Activated naive CD4-positive, alpha-beta T cell treated with anti-CD3 and anti-CD28 coated beads for 36 hours (primary cell): ENCODE measurements around the gene CLASP2. TPM values are rescaled to one million over a fixed set of nuclear protein-coding genes. Genes with fewer than 3 reads are reported as not detected.
A peak's percentile ranks its signal among the peaks of the same experiment; 100 is the strongest.

ENCODE experiments used
- CTCF ChIA-PET: fragments of 350-600 bp; sonication (Branson Sonifier 250); formaldehyde crosslinking; loops from one replicate; lab custom pipeline; 2021; ENCODE audit warnings: antibody characterized with exemption; lab: Charles Lee
- DNase-seq: peaks from one replicate; pipeline ENCODE4 v3.0.0-alpha.2; 2020
- H3K27ac Mint-ChIP-seq: one replicate; pipeline ENCODE4 v1.8.0; 2021; ENCODE audit warnings: mild to moderate bottlenecking, mixed read lengths
- H3K27me3 Mint-ChIP-seq: one replicate; pipeline ENCODE4 v1.8.0; 2021; ENCODE audit warnings: low read depth, mixed read lengths
- H3K36me3 Mint-ChIP-seq: one replicate; pipeline ENCODE4 v1.8.0; 2021; ENCODE audit warnings: low read depth, mixed read lengths
- H3K4me1 Mint-ChIP-seq: one replicate; pipeline ENCODE4 v1.8.0; 2021; ENCODE audit warnings: low read depth, mixed read lengths
- H3K4me3 Mint-ChIP-seq: one replicate; pipeline ENCODE4 v1.8.0; 2021; ENCODE audit warnings: mild to moderate bottlenecking, moderate library complexity, mixed read lengths
- H3K9me3 Mint-ChIP-seq: one replicate; pipeline ENCODE4 v1.8.0; 2021; ENCODE audit warnings: mixed read lengths
- intact Hi-C: fragments of 100-400 bp; cut with micrococcal nuclease; formaldehyde crosslinking; loops from one replicate; pipeline ENCODE4 v1.15.1; 2023
- total RNA-seq, 2 experiments: library from RNA; stranded (reverse); gene quantifications; one replicate each; pipeline ENCODE4 v1.2.3, GENCODE V29; 2021

Gene CLASP2
- total RNA-seq, 2 experiments from 2014 or later, result 40.4 to 41.4 TPM

- H3K9me3 Mint-ChIP-seq, result no peaks in the 10 kb centered on the region
- no peak overlapping the region for H3K27ac Mint-ChIP-seq
- DNase-seq, result no peak
- no peaks in the 10 kb centered on the region for H3K36me3 Mint-ChIP-seq
- peaks cover 3% of the 10 kb centered on the region for H3K27me3 Mint-ChIP-seq
- CTCF ChIA-PET, result interaction anchor here (0.7 to 0.9 kb wide), 2 partner anchors 51 to 89 kb away, joined by 3 to 4 read pairs; no protein-coding TSS in a partner anchor
- peaks cover 2% of the 10 kb centered on the region for H3K4me1 Mint-ChIP-seq
- intact Hi-C loops, result no loop called here
- H3K4me3 Mint-ChIP-seq, result no peak overlapping the region
Measured at GRCh38 chr3:33722626-33723370, 4.7 kb upstream of the CLASP2 start.

DNA sequence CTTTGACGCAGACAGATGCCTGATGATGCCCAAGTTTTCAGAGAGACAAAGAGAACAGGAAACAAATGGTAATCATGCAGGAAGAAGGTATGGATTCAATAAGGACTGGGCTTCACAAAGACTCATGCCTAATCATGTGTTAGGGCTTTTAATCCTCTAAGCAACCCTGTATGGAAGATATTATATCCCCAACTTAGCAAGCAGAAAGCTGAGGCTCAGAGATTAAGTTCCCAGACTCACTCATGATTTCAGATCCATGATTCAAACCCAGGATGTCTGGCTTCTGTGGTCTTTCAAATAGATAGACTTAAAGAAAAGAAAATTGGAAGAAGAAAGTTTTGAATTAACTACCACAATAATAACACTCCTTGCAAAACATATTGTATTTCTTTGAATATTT is 4.1 kb upstream of the CLASP2 start:
- CTCF ChIA-PET, result interaction anchor here (0.9 kb wide), 1 partner anchor 89 kb away, joined by 4 read pairs; no protein-coding TSS in a partner anchor
- DNase-seq, result no peak
- peaks cover 2% of the 10 kb centered on the region for H3K4me1 Mint-ChIP-seq

DNA sequence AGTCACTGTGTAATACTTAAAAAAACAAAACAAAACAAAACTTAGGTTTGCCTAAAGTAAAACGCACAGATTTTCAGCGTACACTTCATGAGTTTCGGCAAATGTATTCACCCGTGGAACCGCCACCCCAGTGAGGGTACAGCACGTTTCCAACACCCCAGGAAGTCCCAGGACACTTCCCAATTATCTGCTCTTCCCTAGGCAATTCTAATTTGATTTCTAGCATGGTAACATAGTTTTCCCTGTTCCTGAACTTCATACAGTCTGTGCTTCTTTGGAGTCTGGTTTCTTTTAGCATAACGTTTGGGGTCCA is 497 bp upstream of the CLASP2 start:
- H3K4me3 Mint-ChIP-seq, result peak overlapping the region; percentile 86
- CTCF ChIA-PET, result interaction anchor here (0.6 kb wide), 1 partner anchor 58 kb away, joined by 3 read pairs; no protein-coding TSS in a partner anchor
- H3K9me3 Mint-ChIP-seq, result no peaks in the 10 kb centered on the region
- H3K27ac Mint-ChIP-seq, result peak overlapping the region; percentile 91
- no peak for DNase-seq
- no peaks in the 10 kb centered on the region for H3K27me3 Mint-ChIP-seq
- no peaks in the 10 kb centered on the region for H3K36me3 Mint-ChIP-seq
- peaks cover 10% of the 10 kb centered on the region for H3K4me1 Mint-ChIP-seq
- intact Hi-C loops, result loop anchor here (1.0 to 5.0 kb wide), 4 partner anchors 80 to 604 kb away; partner anchors contain the start of genes CRTAP, PDCD6IP and UBP1

More for the DNA sequence above, 4.1 kb upstream of the CLASP2 start:
- H3K27ac Mint-ChIP-seq, result no peak overlapping the region
- no peak overlapping the region for H3K4me3 Mint-ChIP-seq
- H3K27me3 Mint-ChIP-seq, result peaks cover 3% of the 10 kb centered on the region
- H3K9me3 Mint-ChIP-seq, result no peaks in the 10 kb centered on the region
- no peaks in the 10 kb centered on the region for H3K36me3 Mint-ChIP-seq
- intact Hi-C loops, result no loop called here

GRCh38 chr3:33717616-33717865 is 513 bp downstream of the CLASP2 start:
- Mint-ChIP-seq H3K4me1 (peaks cover 10% of the 10 kb centered on the region), H3K36me3 (no peaks in the 10 kb centered on the region), H3K27me3 (no peaks in the 10 kb centered on the region), H3K9me3 (no peaks in the 10 kb centered on the region), H3K27ac (peak overlapping the region; percentile 37), H3K4me3 (peak overlapping the region; percentile 86)
- peak; percentile 60 for DNase-seq
- intact Hi-C loops, result loop anchor here (1.0 to 5.0 kb wide), 4 partner anchors 70 to 767 kb away; partner anchors contain the start of gene CCR4
- CTCF ChIA-PET, result interaction anchor here (1.6 kb wide), 1 partner anchor 73 kb away, joined by 3 read pairs; no protein-coding TSS in a partner anchor

DNA sequence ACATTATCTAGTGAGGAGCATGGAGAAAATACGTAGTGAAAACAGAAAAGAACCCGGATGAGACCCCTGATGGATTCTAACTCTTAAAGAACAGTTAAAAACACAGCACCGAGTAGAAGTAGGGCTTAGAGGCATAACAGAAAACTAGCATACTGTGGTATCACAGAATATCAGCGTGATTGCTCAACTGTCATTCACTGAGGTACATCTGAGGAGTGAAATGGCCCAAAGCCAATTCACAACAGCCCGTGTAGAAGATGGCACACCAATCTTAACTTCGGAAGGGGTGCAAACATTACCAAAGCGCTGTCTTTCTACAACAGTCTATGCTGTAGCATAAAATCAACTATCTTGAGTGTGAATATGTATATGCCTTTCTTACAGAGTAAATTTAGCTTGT is 1.8 kb downstream of the CLASP2 start:
- Mint-ChIP-seq H3K27ac (no peak overlapping the region), H3K4me3 (no peak overlapping the region), H3K36me3 (peaks cover 8% of the 10 kb centered on the region), H3K4me1 (peaks cover 19% of the 10 kb centered on the region), H3K9me3 (no peaks in the 10 kb centered on the region), H3K27me3 (no peaks in the 10 kb centered on the region)
- intact Hi-C loops, result loop anchor here (1.0 to 5.0 kb wide), 5 partner anchors 57 to 765 kb away; partner anchors contain the start of gene CCR4
- CTCF ChIA-PET, result interaction anchor here (0.6 to 2.2 kb wide), 4 partner anchors 22 to 1044 kb away, joined by 3 to 7 read pairs (median 7); no protein-coding TSS in a partner anchor
- no peak for DNase-seq

- Mint-ChIP-seq H3K27ac (no peak overlapping the region), H3K4me3 (no peak overlapping the region), H3K9me3 (peaks cover 2% of the 10 kb centered on the region), H3K27me3 (no peaks in the 10 kb centered on the region), H3K4me1 (peaks cover 26% of the 10 kb centered on the region), H3K36me3 (peaks cover 17% of the 10 kb centered on the region)
- intact Hi-C loops, result no loop called here
- CTCF ChIA-PET, result interaction anchor here (0.6 kb wide), 1 partner anchor 1425 kb away, joined by 4 read pairs; no protein-coding TSS in a partner anchor
- DNase-seq, result no peak
Measured at GRCh38 chr3:33711100-33711499, 7.0 kb downstream of the CLASP2 start.

DNA sequence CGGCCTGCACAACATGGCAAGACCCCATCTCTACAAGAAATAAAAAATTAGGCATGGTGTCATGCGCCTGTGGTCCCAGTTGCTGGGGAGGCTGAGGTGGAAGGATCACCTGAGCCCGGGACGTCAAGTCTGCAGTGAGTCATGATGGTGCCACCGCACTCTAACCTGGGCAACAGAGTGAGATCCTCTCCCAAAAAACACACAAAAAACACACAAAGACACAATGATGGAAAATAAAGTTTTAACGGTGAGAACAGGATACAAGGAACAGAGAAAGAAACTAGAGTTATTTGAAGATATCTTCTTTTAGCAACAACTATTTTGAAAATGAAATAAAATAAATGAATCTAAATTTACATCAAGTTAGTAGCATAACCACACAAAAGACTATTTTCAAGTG is 12.0 kb downstream of the CLASP2 start:
- Mint-ChIP-seq H3K9me3 (peaks cover 32% of the 10 kb centered on the region), H3K27ac (no peak overlapping the region), H3K4me3 (no peak overlapping the region), H3K36me3 (peaks cover 36% of the 10 kb centered on the region), H3K27me3 (no peaks in the 10 kb centered on the region), H3K4me1 (peaks cover 20% of the 10 kb centered on the region)
- DNase-seq, result no peak
- intact Hi-C loops, result no loop called here
- CTCF ChIA-PET, result no interaction called here

DNA sequence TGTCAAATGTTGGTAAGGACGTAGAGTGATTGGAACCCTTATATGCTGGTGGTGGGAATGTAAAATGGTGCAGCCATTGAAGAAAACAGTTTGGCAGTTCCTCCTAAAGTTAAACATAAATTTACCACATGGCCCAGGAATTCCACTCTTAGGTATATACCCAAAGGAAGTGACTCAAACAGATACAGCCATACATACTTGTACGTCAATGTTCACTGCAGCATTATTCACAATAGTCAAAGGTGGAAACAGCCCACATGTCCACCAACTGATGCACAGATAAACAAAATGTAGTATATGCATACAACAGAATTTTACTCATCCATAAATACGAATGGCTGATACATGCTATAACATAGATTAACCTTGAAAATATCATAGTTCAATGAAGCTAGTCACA is 13.2 kb downstream of the CLASP2 start:
- Mint-ChIP-seq H3K4me3 (no peak overlapping the region), H3K36me3 (peaks cover 39% of the 10 kb centered on the region), H3K27ac (no peak overlapping the region), H3K9me3 (peaks cover 34% of the 10 kb centered on the region), H3K27me3 (no peaks in the 10 kb centered on the region), H3K4me1 (peaks cover 20% of the 10 kb centered on the region)
- DNase-seq, result no peak
- CTCF ChIA-PET, result interaction anchor here (0.6 kb wide), 1 partner anchor 573 kb away, joined by 3 read pairs; no protein-coding TSS in a partner anchor
- intact Hi-C loops, result no loop called here

GRCh38 chr3:33699275-33699674 is 18.8 kb downstream of the CLASP2 start:
- Mint-ChIP-seq H3K36me3 (peaks cover 36% of the 10 kb centered on the region), H3K27me3 (no peaks in the 10 kb centered on the region), H3K27ac (no peak overlapping the region), H3K4me1 (peaks cover 14% of the 10 kb centered on the region), H3K4me3 (no peak overlapping the region), H3K9me3 (peaks cover 26% of the 10 kb centered on the region)
- CTCF ChIA-PET, result no interaction called here
- intact Hi-C loops, result no loop called here
- no peak for DNase-seq

DNA sequence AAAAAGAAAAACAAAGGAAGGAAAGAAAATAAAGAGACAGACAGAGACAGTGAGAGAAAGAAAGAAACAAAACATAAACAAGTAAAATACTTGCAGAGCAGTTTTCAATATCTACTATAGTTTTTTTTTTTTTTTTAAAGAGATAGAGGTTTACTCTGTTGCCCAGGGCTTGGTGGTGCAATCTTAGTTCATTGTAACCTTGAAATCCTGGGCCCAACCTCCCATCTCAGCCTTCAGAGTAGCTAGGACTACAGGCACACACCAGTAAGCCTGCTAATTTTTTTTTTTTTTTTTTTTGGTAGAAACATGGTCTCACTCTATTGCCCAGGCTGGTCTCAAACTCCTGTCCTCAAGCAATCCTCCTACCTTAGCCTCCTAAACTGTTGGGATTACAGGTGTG is 23.1 kb downstream of the CLASP2 start:
- Mint-ChIP-seq H3K4me3 (no peak overlapping the region), H3K9me3 (peaks cover 5% of the 10 kb centered on the region), H3K36me3 (peaks cover 13% of the 10 kb centered on the region), H3K4me1 (peaks cover 23% of the 10 kb centered on the region), H3K27me3 (no peaks in the 10 kb centered on the region), H3K27ac (no peak overlapping the region)
- intact Hi-C loops, result no loop called here
- CTCF ChIA-PET, result no interaction called here
- DNase-seq, result no peak

DNA sequence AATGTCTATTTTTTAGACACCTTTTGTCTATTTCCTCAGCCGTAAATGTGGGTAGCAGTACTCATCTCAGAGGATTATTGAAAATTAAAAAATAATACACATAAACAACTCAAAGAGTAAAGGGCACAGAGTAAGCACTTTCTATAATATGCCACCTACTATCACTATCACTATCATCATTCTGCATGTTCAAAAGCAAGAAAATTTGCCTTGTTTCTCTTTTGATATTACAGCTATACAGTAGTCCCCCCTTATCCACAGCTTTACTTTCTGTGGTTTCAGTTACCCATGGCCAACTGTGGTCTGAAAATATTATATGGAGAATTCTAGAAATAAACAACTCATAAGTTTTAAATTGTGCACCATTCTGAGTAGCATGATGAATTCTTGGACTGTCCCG is 27.7 kb downstream of the CLASP2 start:
- H3K27ac Mint-ChIP-seq, result no peak overlapping the region
- no peak overlapping the region for H3K4me3 Mint-ChIP-seq
- no peaks in the 10 kb centered on the region for H3K9me3 Mint-ChIP-seq
- intact Hi-C loops, result no loop called here
- no peaks in the 10 kb centered on the region for H3K27me3 Mint-ChIP-seq
- DNase-seq, result no peak
- peaks cover 9% of the 10 kb centered on the region for H3K4me1 Mint-ChIP-seq
- CTCF ChIA-PET, result interaction anchor here (0.6 kb wide), 2 partner anchors 8 to 85 kb away, joined by 3 read pairs; no protein-coding TSS in a partner anchor
- H3K36me3 Mint-ChIP-seq, result peaks cover 7% of the 10 kb centered on the region

DNA sequence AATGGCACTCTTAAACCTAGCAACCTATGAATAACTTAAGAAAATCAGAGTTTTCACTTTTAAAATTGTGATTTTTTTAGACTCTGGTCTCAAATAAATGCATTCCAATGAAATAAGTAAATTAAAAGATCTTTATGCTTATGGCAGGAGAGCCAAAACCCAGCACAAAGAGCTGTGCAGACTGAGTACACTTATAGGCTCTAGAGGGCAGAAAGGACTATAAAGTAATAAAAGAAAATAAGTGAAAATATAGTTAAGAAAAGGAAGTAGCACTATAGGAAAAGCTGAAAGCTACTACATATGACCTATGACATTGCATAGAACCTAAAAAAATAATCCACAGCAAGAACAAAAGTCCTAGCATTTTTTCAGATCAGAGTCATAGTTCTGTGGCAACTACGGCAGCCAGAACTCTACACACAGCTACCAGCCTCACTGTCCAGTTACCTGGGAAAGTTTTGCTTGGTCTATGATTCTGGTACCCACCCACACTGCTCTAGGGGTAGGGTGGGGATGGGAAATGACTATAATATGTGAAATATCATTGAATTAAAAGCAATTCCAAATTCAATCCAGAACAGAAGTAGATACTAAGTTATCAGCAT is 30.5 kb downstream of the CLASP2 start:
- no peaks in the 10 kb centered on the region for H3K4me1 Mint-ChIP-seq
- no peak for DNase-seq
- no peak overlapping the region for H3K27ac Mint-ChIP-seq
- CTCF ChIA-PET, result no interaction called here
- no peaks in the 10 kb centered on the region for H3K9me3 Mint-ChIP-seq
- intact Hi-C loops, result no loop called here
- H3K4me3 Mint-ChIP-seq, result no peak overlapping the region
- H3K27me3 Mint-ChIP-seq, result no peaks in the 10 kb centered on the region
- peaks cover 13% of the 10 kb centered on the region for H3K36me3 Mint-ChIP-seq
